Measurements from ENCODE around the gene EXTL2.
"Not testable (repeated sequence)": the region's sequence is repeated elsewhere in the genome, so short reads cannot be mapped to it uniquely, and the experiment has no call there.

The EXTL2 gene

DNA sequence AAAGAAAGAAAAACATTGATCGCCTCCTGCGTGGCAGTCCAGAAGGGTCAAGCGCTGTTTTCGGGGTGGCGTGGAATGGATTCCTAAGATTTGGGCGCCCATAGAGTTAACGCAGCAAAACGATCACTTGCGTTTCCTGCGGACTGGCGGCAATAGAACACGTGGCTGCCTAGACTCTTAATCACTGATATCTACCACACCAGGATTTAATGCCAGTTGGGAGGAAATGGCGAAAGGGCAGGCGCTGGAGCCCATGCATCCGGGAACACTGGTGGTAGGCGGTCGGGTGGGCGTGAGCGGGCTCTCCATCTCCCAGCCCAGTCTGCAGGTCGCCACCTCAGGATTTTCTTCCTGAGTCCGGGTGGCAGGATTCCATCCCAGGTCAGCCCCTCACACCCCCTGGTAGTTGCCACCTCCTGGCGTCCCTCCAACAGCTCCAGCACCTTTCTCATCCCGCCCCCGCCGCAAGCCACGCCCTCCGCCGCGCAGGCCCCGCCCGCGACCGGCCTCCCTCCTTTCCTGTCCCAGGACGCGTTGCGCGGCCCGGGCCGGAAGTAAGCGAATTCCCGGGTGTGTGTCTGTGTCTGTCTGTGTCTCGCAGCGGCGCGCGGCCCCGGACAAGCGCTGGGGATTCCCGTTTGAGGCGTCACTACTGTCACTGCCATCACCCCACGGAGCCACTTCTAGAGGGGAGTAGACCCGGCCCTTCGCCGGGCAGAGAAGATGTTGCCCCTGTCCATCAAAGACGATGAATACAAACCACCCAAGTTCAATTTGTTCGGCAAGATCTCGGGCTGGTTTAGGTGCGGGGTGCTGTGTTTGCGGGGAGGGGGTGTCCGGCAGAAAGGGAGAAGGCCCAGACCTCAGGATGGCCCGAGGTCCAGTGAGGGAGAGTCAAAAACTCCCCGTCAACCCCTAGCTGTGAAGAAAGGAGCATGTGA is 1.2 kb upstream of the EXTL2 start, which contains the start of gene SLC30A7:
TSS of gene SLC30A7 (plus strand) at position 551 of the 941 bp plus-strand sequence. CDS start at position 724, 173 bp downstream.
- ChIA-PET CTCF (interaction anchor here (1.0 to 2.1 kb wide), 6 partner anchors 9 to 432 kb away, joined by 3 to 8 read pairs (median 4); no protein-coding TSS in a partner anchor), POLR2A (interaction anchor here (0.6 kb wide), 1 partner anchor 138 kb away, joined by 3 read pairs; no protein-coding TSS in a partner anchor)
- peak within 1 kb of the TSS; percentile 89 for H3K4me3 ChIP-seq (ENCODE audit: low read depth, low read length)
- DNase-seq (ENCODE audit: low read depth, low spot score), result peak; percentile 36
- TF ChIP-seq CTCF (IDR thresholded peaks at IDR 0.05; ENCODE audit: insufficient read depth, low read length, missing control alignments), result no peak

DNA sequence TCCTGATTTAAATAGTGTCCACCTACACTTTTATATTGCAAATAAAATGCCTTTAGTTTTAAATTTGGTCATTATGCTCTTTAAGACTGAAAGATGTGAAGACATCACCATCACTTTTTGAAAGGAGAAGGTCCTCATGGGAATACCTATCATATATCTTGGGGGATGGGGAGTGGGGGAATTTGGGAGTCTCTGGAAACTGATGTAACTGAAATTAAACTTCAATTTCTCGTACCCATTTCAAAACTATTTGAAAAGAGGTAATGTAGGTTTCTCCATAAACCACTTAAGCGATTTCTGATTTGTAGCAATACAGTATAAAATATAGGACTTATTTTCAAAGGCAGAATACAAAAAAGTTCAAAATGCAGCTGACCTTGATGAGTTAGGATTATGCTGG is 924 bp downstream of the EXTL2 start:
- ChIA-PET POLR2A (no interaction called here), CTCF (interaction anchor here (0.9 to 1.9 kb wide), 4 partner anchors 18 to 430 kb away, joined by 3 to 5 read pairs (median 4); no protein-coding TSS in a partner anchor)
- no peak for TF ChIP-seq CTCF (IDR thresholded peaks at IDR 0.05; ENCODE audit: insufficient read depth, low read length, missing control alignments)
- H3K4me3 ChIP-seq (ENCODE audit: low read depth, low read length), result peak overlapping the region; percentile 89
- DNase-seq (ENCODE audit: low read depth, low spot score), result no peak

- CTCF ChIA-PET, result no interaction called here
- DNase-seq (ENCODE audit: low read depth, low spot score), result no peak
- no peak for TF ChIP-seq CTCF (IDR thresholded peaks at IDR 0.05; ENCODE audit: insufficient read depth, low read length, missing control alignments)
- POLR2A ChIA-PET, result no interaction called here
- H3K4me3 ChIP-seq (ENCODE audit: low read depth, low read length), result no peak overlapping the region
These were observed 2.1 kb downstream of the EXTL2 start for GRCh38 chr1:100892554-100892953.

- no peak for DNase-seq (ENCODE audit: low read depth, low spot score)
- no peak for TF ChIP-seq CTCF (IDR thresholded peaks at IDR 0.05; ENCODE audit: insufficient read depth, low read length, missing control alignments)
- no peak overlapping the region for H3K4me3 ChIP-seq (ENCODE audit: low read depth, low read length)
- CTCF ChIA-PET, result interaction anchor here (1.0 kb wide), 1 partner anchor 396 kb away, joined by 4 read pairs; no protein-coding TSS in a partner anchor
- POLR2A ChIA-PET, result no interaction called here
These were observed 3.3 kb downstream of the EXTL2 start for GRCh38 chr1:100891380-100891779.

- CTCF ChIA-PET, result interaction anchor here (1.2 kb wide), 1 partner anchor 21 kb away, joined by 3 read pairs; no protein-coding TSS in a partner anchor
- POLR2A ChIA-PET; DNase-seq (ENCODE audit: low read depth, low spot score); H3K4me3 ChIP-seq (ENCODE audit: low read depth, low read length): not testable (repeated sequence)
These were observed 4.7 kb downstream of the EXTL2 start for GRCh38 chr1:100889869-100890482.

DNA sequence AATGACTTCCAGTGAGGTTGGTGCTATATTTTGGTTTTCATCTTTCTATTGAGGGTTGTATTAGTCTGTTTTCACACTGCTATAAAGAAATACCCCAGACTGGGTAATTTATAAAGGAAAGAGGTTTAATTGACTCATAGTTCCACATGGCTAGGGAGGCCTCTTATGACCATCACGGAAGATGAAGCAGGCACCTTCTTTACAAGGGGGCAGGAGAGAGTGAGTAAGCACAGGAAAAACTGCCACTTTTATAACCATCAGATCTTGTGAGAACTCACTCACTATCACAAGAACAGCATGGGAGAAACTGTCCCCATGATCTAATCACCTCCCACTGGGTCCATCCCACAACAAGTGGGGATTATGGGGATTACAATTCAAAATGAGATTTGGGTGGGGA is 5.6 kb downstream of the EXTL2 start:
- H3K4me3 ChIP-seq (ENCODE audit: low read depth, low read length); DNase-seq (ENCODE audit: low read depth, low spot score); POLR2A ChIA-PET; CTCF ChIA-PET: not testable (repeated sequence)

- peak; percentile 26 for DNase-seq (ENCODE audit: low read depth, low spot score)
- POLR2A ChIA-PET, result no interaction called here
- H3K4me3 ChIP-seq (ENCODE audit: low read depth, low read length), result no peak overlapping the region
- CTCF ChIA-PET, result interaction anchor here (0.7 to 6.5 kb wide), 9 partner anchors 11 to 427 kb away, joined by 3 to 48 read pairs (median 4); partner anchors contain the start of gene EXTL2
- peak; percentile 12 for TF ChIP-seq CTCF (IDR thresholded peaks at IDR 0.05; ENCODE audit: insufficient read depth, low read length, missing control alignments)
These were observed 10.7 kb downstream of the EXTL2 start for GRCh38 chr1:100883963-100884362.

Measured in AG04449 (cell line).